ENCODE data around the gene TRERF1. TPM values are rescaled to one million over a fixed set of nuclear protein-coding genes. Genes with fewer than 3 reads are reported as not detected.
"Not testable (repeated sequence)": the region's sequence is repeated elsewhere in the genome, so short reads cannot be mapped to it uniquely, and the experiment has no call there.

The TRERF1 gene
- total RNA-seq, 1 donor from 2014 or later = 0.58 TPM

GRCh38 chr6:42345696-42346416 lies 105.9 kb downstream of the TRERF1 start:
- ATAC-seq (no peak), DNase-seq (ENCODE audit: low spot score) (no peak)

- DNase-seq (ENCODE audit: low spot score) = no peak
- ATAC-seq = no peak
These were observed 107.0 kb downstream of the TRERF1 start for GRCh38 chr6:42344756-42345155.

GRCh38 chr6:42341771-42342553 lies 109.8 kb downstream of the TRERF1 start:
- DNase-seq (ENCODE audit: low spot score) (peak; percentile 23), ATAC-seq (no peak)

- ATAC-seq = no peak
These were observed 110.5 kb downstream of the TRERF1 start for GRCh38 chr6:42341221-42341620.

GRCh38 chr6:42340511-42340910 lies 111.2 kb downstream of the TRERF1 start:
- DNase-seq (ENCODE audit: low spot score) = no peak
- no peak for ATAC-seq

More at GRCh38 chr6:42341221-42341620, 110.5 kb downstream of the TRERF1 start:
- DNase-seq (ENCODE audit: low spot score) = peak; percentile 34

- no peak for ATAC-seq
- no peak for DNase-seq (ENCODE audit: low spot score)
These were observed 111.7 kb downstream of the TRERF1 start for GRCh38 chr6:42339991-42340401.

GRCh38 chr6:42338744-42339222 lies 112.9 kb downstream of the TRERF1 start:
- ATAC-seq = no peak

GRCh38 chr6:42337985-42338743 lies 113.6 kb downstream of the TRERF1 start:
- ATAC-seq (no peak), DNase-seq (ENCODE audit: low spot score) (no peak)

More at GRCh38 chr6:42338744-42339222, 112.9 kb downstream of the TRERF1 start:
- DNase-seq (ENCODE audit: low spot score) = no peak

- ATAC-seq (no peak), DNase-seq (ENCODE audit: low spot score) (no peak)
These were observed 115.3 kb downstream of the TRERF1 start for GRCh38 chr6:42336431-42336830.

GRCh38 chr6:42335896-42336295 lies 115.8 kb downstream of the TRERF1 start:
- no peak for DNase-seq (ENCODE audit: low spot score)
- ATAC-seq = no peak

GRCh38 chr6:42334870-42335269 lies 116.9 kb downstream of the TRERF1 start:
- no peak for ATAC-seq
- DNase-seq (ENCODE audit: low spot score) = no peak

- DNase-seq (ENCODE audit: low spot score) (no peak), ATAC-seq (no peak)
These were observed 118.1 kb downstream of the TRERF1 start for GRCh38 chr6:42333612-42334011.

GRCh38 chr6:42332916-42333315 lies 118.8 kb downstream of the TRERF1 start:
- ATAC-seq (no peak), DNase-seq (ENCODE audit: low spot score) (no peak)

GRCh38 chr6:42331019-42331418 lies 120.7 kb downstream of the TRERF1 start:
- DNase-seq (ENCODE audit: low spot score) = no peak
- no peak for ATAC-seq

- DNase-seq (ENCODE audit: low spot score) = no peak
- ATAC-seq = no peak
These were observed 125.5 kb downstream of the TRERF1 start for GRCh38 chr6:42326248-42326647.

GRCh38 chr6:42324656-42325324 lies 126.9 kb downstream of the TRERF1 start:
- not testable (repeated sequence) for ATAC-seq; DNase-seq (ENCODE audit: low spot score)

GRCh38 chr6:42322676-42323075 lies 129.1 kb downstream of the TRERF1 start:
- ATAC-seq (no peak), DNase-seq (ENCODE audit: low spot score) (no peak)

- no peak for DNase-seq (ENCODE audit: low spot score)
- no peak for ATAC-seq
These were observed 129.8 kb downstream of the TRERF1 start for GRCh38 chr6:42321976-42322375.

- ATAC-seq (no peak), DNase-seq (ENCODE audit: low spot score) (no peak)
These were observed 131.0 kb downstream of the TRERF1 start for GRCh38 chr6:42320762-42321161.

- DNase-seq (ENCODE audit: low spot score) (no peak), ATAC-seq (no peak)
These were observed 133.2 kb downstream of the TRERF1 start for GRCh38 chr6:42318480-42318879.

GRCh38 chr6:42316981-42317380 lies 134.7 kb downstream of the TRERF1 start:
- ATAC-seq (no peak), DNase-seq (ENCODE audit: low spot score) (no peak)
